Endothelial cell of umbilical vein (primary cell): ENCODE measurements around the gene RER1. TPM values are rescaled to one million over a fixed set of nuclear protein-coding genes. Genes with fewer than 3 reads are reported as not detected.

Experiments
- BruUV-seq: library from RNA; stranded (reverse); fragments of 400-500 nt; replicated peaks from 2 replicates; lab custom pipeline; 2021; lab: Mats Ljungman, UMichigan
- CTCF ChIA-PET: fragments of 300-600, 350-600 bp; sonication (Branson Sonifier 250); formaldehyde crosslinking; loops from one replicate; lab custom pipeline; 2021; ENCODE audit warnings: antibody characterized with exemption, inconsistent platforms; lab: Charles Lee
- POLR2A ChIA-PET: fragments of 300-600, 350-600 bp; sonication (Branson Sonifier 250); formaldehyde crosslinking; loops from one replicate; lab custom pipeline; 2021; ENCODE audit warnings: antibody characterized with exemption, inconsistent platforms; lab: Charles Lee
- DNase-seq: peaks from one replicate; pipeline ENCODE4 v3.0.0-alpha.2; 2011; ENCODE audit warnings: low read depth, low spot score
- FAIRE-seq: peaks from 2 replicates; lab custom pipeline; 2011; peaks lifted over from hg19 to GRCh38; lab: Jason Lieb, UNC
- H2AFZ ChIP-seq: 2 replicates; pipeline ENCODE4 v1.6.0; 2012; ENCODE audit warnings: low read depth, low read length, control low read depth, inconsistent platforms
- H3K27ac ChIP-seq: 2 replicates; pipeline ENCODE4 v1.5.1; 2011; ENCODE audit warnings: low read depth, mild to moderate bottlenecking, control low read depth, low read length, moderate library complexity; ENCODE audit not compliant: insufficient read depth
- H3K27me3 ChIP-seq, 2 experiments: 2 replicates each; pipeline versions ENCODE4 v1.6.0 to v1.6.1; 2011; ENCODE audit warnings: low read length in 2 of 2, mixed read lengths in 1 of 2; ENCODE audit not compliant: control insufficient read depth in 2 of 2, insufficient read depth in 2 of 2
- H3K36me3 ChIP-seq, 2 experiments: 2 replicates in 1 of 2; 3 replicates in 1 of 2; pipeline ENCODE4 v1.5.1; 2011; ENCODE audit warnings: low read length in 2 of 2, mild to moderate bottlenecking in 1 of 2, moderate library complexity in 1 of 2; ENCODE audit not compliant: control insufficient read depth in 2 of 2, insufficient read depth in 2 of 2; ENCODE audit errors: extremely low read depth in 1 of 2
- H3K4me1 ChIP-seq: 3 replicates; pipeline ENCODE4 v1.5.1; 2011; ENCODE audit warnings: mild to moderate bottlenecking, low read length; ENCODE audit not compliant: control insufficient read depth, insufficient read depth; ENCODE audit errors: extremely low read depth
- H3K4me2 ChIP-seq: 2 replicates; pipeline ENCODE4 v1.6.1; 2011; ENCODE audit warnings: low read length, control low read depth, mixed read lengths; ENCODE audit not compliant: insufficient read depth
- H3K4me3 ChIP-seq, 3 experiments: fragments of 200-600 bp in 1 of 3; sonication (generic), shearing (Covaris generic) in 1 of 3; replicated peaks in 1 of 3; 2 replicates each; pipeline ENCODE4 v1.5.1; 2011 to 2016; ENCODE audit warnings: control low read depth in 3 of 3, low read length in 3 of 3, mild to moderate bottlenecking in 2 of 3, inconsistent platforms in 1 of 3, low read depth in 1 of 3, moderate library complexity in 1 of 3; ENCODE audit not compliant: insufficient read depth in 1 of 3
- H3K79me2 ChIP-seq: 2 replicates; pipeline ENCODE4 v1.6.0; 2012; ENCODE audit warnings: low read length, inconsistent platforms; ENCODE audit not compliant: control insufficient read depth, insufficient read depth
- H3K9ac ChIP-seq: replicated peaks from 2 replicates; pipeline ENCODE3; 2011; ENCODE audit warnings: low read length, control low read depth; ENCODE audit not compliant: insufficient read depth; ENCODE audit errors: extremely low read depth
- H3K9me1 ChIP-seq: replicated peaks from 3 replicates; pipeline ENCODE4 v1.6.0; 2011; ENCODE audit warnings: mild to moderate bottlenecking, low read length; ENCODE audit not compliant: control insufficient read depth, insufficient read depth; ENCODE audit errors: extremely low read depth
- H3K9me3 ChIP-seq: replicated peaks from 2 replicates; pipeline ENCODE4 v1.5.1; 2012; ENCODE audit warnings: low read length, inconsistent platforms; ENCODE audit not compliant: control insufficient read depth, insufficient read depth
- H4K20me1 ChIP-seq: replicated peaks from 2 replicates; pipeline ENCODE3; 2011; ENCODE audit warnings: mild to moderate bottlenecking, low read length; ENCODE audit not compliant: control insufficient read depth, insufficient read depth; ENCODE audit errors: extremely low read depth
- CTCF ChIP-seq, 2 donors: IDR thresholded peaks; 1 replicate in 1 of 2; 2 replicates in 1 of 2; pipeline ENCODE4 v1.5.1; 2011; ENCODE audit warnings: low read length in 2 of 2, mild to moderate bottlenecking in 2 of 2, moderate library complexity in 2 of 2, control low read depth in 1 of 2, inconsistent platforms in 1 of 2, low read depth in 1 of 2; ENCODE audit not compliant: insufficient read depth in 1 of 2; ENCODE audit errors: extremely low read depth in 1 of 2
- EZH2 ChIP-seq: IDR thresholded peaks from 2 replicates; pipeline ENCODE4 v1.6.1; 2012; ENCODE audit warnings: borderline replicate concordance, low read depth, mild to moderate bottlenecking, moderate library complexity, low read length, inconsistent platforms; ENCODE audit not compliant: severe bottlenecking
- FOS ChIP-seq: IDR thresholded peaks from 2 replicates; pipeline ENCODE4 v1.6.1; 2011; ENCODE audit warnings: mild to moderate bottlenecking, low read length, moderate library complexity, borderline replicate concordance; ENCODE audit not compliant: insufficient read depth
- GATA2 ChIP-seq: IDR thresholded peaks from 2 replicates; pipeline ENCODE4 v1.7.0; 2011; ENCODE audit warnings: low read depth, mild to moderate bottlenecking, moderate library complexity, mixed read lengths, low read length; ENCODE audit not compliant: insufficient read length, insufficient read depth
- JUN ChIP-seq: IDR thresholded peaks from 2 replicates; pipeline ENCODE4 v1.6.1; 2011; ENCODE audit warnings: borderline replicate concordance, low read depth; ENCODE audit not compliant: insufficient read length, insufficient read depth
- MAX ChIP-seq: IDR thresholded peaks from 2 replicates; pipeline ENCODE4 v1.6.1; 2011; ENCODE audit not compliant: insufficient read depth, insufficient read length
- MYC ChIP-seq: IDR thresholded peaks from one replicate; pipeline ENCODE4 v1.6.1; 2011; ENCODE audit warnings: mild to moderate bottlenecking, low read depth, low read length
- POLR2A ChIP-seq: IDR thresholded peaks from 2 replicates; pipeline ENCODE4 v1.6.1; 2012; ENCODE audit warnings: low read depth, mild to moderate bottlenecking, control low read depth, low read length
- POLR2AphosphoS5 ChIP-seq: IDR thresholded peaks from 2 replicates; pipeline ENCODE4 v1.6.1; 2012; ENCODE audit warnings: low read depth, mild to moderate bottlenecking, control low read depth, low read length, moderate library complexity; ENCODE audit not compliant: insufficient read depth
- dilution Hi-C: fragments of 300-500 bp; cut with MboI; formaldehyde crosslinking; loops from one replicate; pipeline ENCODE4 v1.15.0; 2019; ENCODE audit warnings: low sequenced_read_pairs; ENCODE audit not compliant: extremely low pct_ligation_motif_present
- intact Hi-C: fragments of 100-400 bp; cut with micrococcal nuclease; formaldehyde crosslinking; loops from one replicate; pipeline ENCODE4 v1.10.0; 2022
- polyA plus RNA-seq, 4 experiments: library from polyadenylated mRNA; depleted of rRNA in 3 of 4; stranded (reverse) in 3 of 4; unstranded in 1 of 4; fragments of >200 nt; gene quantifications; 2 replicates each; pipeline versions ENCODE4 v1.2.1 to v1.2.3, GENCODE V29; 2011 to 2012; ENCODE audit warnings: missing spikeins in 1 of 4
- total RNA-seq: library from RNA; stranded (reverse); gene quantifications from 2 replicates; pipeline ENCODE4 v1.2.3, GENCODE V29; 2021

Gene RER1
- total and polyA plus RNA-seq, 2 donors (not counting 3 experiments of a cell fraction or from before 2014, with no cell fraction given), result 179 to 292 TPM

DNA sequence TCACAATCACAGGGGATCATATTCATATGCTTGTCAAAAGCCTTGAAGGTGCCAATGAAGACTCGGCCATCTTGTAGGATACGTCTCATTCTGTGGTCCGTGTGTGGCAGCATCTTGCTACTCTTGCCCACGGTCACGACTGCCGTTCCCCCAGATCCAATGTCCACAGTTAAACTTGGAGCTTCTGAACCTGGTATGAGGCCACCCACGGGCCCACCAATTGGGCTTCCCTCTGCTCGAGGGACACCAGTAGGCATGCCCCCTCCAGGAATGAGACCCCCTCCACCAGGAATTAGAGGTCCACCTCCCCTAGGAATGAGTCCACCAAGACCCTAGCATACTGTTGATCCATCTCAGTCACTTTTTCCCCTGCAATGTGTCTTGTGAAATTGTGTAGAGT lies 39.9 kb upstream of the RER1 start:
- TF ChIP-seq MAX (no peak), POLR2AphosphoS5 (no peak), POLR2A (no peak), CTCF (IDR thresholded peaks at IDR 0.05; ENCODE audit: extremely low read depth in 1 of 2, insufficient read depth in 1 of 2, low read depth in 1 of 2, low read length in 2 of 2) (no peak), GATA2 (no peak), FOS (no peak), JUN (no peak), EZH2 (no peak), MYC (no peak)

More for the DNA sequence above, 39.9 kb upstream of the RER1 start:
- intact Hi-C loops, result no loop called here
- Histone ChIP-seq H3K36me3 (no peaks in the 10 kb centered on the region), H3K4me2 (no peak overlapping the region), H4K20me1 (no peaks in the 10 kb centered on the region), H3K9ac (no peak overlapping the region), H3K9me3 (no peaks in the 10 kb centered on the region), H3K27me3 (no peaks in the 10 kb centered on the region), H3K4me3 (no peak overlapping the region), H3K79me2 (no peaks in the 10 kb centered on the region), H3K27ac (no peak overlapping the region), H3K4me1 (no peaks in the 10 kb centered on the region), H2AFZ (no peak overlapping the region), H3K9me1 (no peaks in the 10 kb centered on the region)
- dilution Hi-C loops, result no loop called here
- no peak for FAIRE-seq
- BruUV-seq, result no TSS peak
- DNase-seq, result no peak
- ChIA-PET POLR2A (no interaction called here), CTCF (interaction anchor here (1.5 kb wide), 1 partner anchor 177 kb away, joined by 4 read pairs; no protein-coding TSS in a partner anchor)
